ENCODE data around the gene PRDM7. TPM values are rescaled to one million over a fixed set of nuclear protein-coding genes. Genes with fewer than 3 reads are reported as not detected.
A peak's percentile ranks its signal among the peaks of the same experiment; 100 is the strongest.

The PRDM7 gene
- total and polyA plus RNA-seq, 9 of the 15 experiments (the other 6 are each of a cell fraction or from before 2014, with no cell fraction given): not detected

GRCh38 chr16:90046971-90047713 lies 30.0 kb downstream of the PRDM7 start (continued):
- TF ChIP-seq ZNF511 (CRISPR knock-in tag; IDR thresholded peaks at IDR 0.05): 0 out of 2 replicates have a peak, but pooled peaks have one; percentile 36
- no peak for TF ChIP-seq KAT7 (CRISPR knock-in tag; IDR thresholded peaks at IDR 0.05; ENCODE audit: borderline replicate concordance)
- TF ChIP-seq, protein P1, sequence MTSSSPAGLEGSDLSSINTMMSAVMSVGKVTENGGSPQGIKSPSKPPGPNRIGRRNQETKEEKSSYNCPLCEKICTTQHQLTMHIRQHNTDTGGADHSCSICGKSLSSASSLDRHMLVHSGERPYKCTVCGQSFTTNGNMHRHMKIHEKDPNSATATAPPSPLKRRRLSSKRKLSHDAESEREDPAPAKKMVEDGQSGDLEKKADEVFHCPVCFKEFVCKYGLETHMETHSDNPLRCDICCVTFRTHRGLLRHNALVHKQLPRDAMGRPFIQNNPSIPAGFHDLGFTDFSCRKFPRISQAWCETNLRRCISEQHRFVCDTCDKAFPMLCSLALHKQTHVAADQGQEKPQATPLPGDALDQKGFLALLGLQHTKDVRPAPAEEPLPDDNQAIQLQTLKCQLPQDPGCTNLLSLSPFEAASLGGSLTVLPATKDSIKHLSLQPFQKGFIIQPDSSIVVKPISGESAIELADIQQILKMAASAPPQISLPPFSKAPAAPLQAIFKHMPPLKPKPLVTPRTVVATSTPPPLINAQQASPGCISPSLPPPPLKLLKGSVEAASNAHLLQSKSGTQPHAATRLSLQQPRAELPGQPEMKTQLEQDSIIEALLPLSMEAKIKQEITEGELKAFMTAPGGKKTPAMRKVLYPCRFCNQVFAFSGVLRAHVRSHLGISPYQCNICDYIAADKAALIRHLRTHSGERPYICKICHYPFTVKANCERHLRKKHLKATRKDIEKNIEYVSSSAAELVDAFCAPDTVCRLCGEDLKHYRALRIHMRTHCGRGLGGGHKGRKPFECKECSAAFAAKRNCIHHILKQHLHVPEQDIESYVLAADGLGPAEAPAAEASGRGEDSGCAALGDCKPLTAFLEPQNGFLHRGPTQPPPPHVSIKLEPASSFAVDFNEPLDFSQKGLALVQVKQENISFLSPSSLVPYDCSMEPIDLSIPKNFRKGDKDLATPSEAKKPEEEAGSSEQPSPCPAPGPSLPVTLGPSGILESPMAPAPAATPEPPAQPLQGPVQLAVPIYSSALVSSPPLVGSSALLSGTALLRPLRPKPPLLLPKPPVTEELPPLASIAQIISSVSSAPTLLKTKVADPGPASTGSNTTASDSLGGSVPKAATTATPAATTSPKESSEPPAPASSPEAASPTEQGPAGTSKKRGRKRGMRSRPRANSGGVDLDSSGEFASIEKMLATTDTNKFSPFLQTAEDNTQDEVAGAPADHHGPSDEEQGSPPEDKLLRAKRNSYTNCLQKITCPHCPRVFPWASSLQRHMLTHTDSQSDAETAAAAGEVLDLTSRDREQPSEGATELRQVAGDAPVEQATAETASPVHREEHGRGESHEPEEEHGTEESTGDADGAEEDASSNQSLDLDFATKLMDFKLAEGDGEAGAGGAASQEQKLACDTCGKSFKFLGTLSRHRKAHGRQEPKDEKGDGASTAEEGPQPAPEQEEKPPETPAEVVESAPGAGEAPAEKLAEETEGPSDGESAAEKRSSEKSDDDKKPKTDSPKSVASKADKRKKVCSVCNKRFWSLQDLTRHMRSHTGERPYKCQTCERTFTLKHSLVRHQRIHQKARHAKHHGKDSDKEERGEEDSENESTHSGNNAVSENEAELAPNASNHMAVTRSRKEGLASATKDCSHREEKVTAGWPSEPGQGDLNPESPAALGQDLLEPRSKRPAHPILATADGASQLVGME (CRISPR knock-in tag; IDR thresholded peaks at IDR 0.05): no peak
- peak; percentile 84 for TF ChIP-seq POLR2G (IDR thresholded peaks at IDR 0.05; ENCODE audit: low read depth, low read length)
- TF ChIP-seq SLC30A9 (CRISPR knock-in tag; IDR thresholded peaks at IDR 0.05): no peak
- no peak for TF ChIP-seq CEBPG (CRISPR knock-in tag; IDR thresholded peaks at IDR 0.05)
- no peak for TF ChIP-seq CEBPG (tag; conservative IDR thresholded peaks at IDR 0.05 in 1 of 2, IDR thresholded peaks at IDR 0.05 in 1 of 2)
- TF ChIP-seq DMBX1 (CRISPR knock-in tag; IDR thresholded peaks at IDR 0.05; ENCODE audit: borderline replicate concordance): no peak
- TF ChIP-seq NR0B1 (IDR thresholded peaks at IDR 0.05; ENCODE audit: partially characterized antibody): no peak
- no peak for TF ChIP-seq HNRNPH1 (optimal IDR thresholded peaks at IDR 0.05; ENCODE audit: low read depth, low read length)

Measured in K562 (cell line).